ENCODE data around the gene LRRC46.

The LRRC46 gene

GRCh38 chr17:47883589-47884426 lies 52.3 kb downstream of the LRRC46 start:
- DNase-seq (ENCODE audit: low read depth): no peak
- no peak overlapping the region for H3K4me3 ChIP-seq (ENCODE audit: low read length)
- no peak for TF ChIP-seq CTCF (IDR thresholded peaks at IDR 0.05; ENCODE audit: insufficient read depth, low read depth, low read length, missing control alignments)

- DNase-seq (ENCODE audit: low read depth): no peak
- TF ChIP-seq CTCF (IDR thresholded peaks at IDR 0.05; ENCODE audit: insufficient read depth, low read depth, low read length, missing control alignments): no peak
- H3K4me3 ChIP-seq (ENCODE audit: low read length): no peak overlapping the region
Measured at GRCh38 chr17:47884427-47884740, 52.9 kb downstream of the LRRC46 start.

- no peak overlapping the region for H3K4me3 ChIP-seq (ENCODE audit: low read length)
- TF ChIP-seq CTCF (IDR thresholded peaks at IDR 0.05; ENCODE audit: insufficient read depth, low read depth, low read length, missing control alignments): no peak
- no peak for DNase-seq (ENCODE audit: low read depth)
Measured at GRCh38 chr17:47884905-47885730, 53.6 kb downstream of the LRRC46 start.

All from epithelial cell of esophagus (primary cell).